Fibroblast of pulmonary artery (primary cell): Measurements from ENCODE around the gene SLC2A4RG.
"Not testable (repeated sequence)": the region's sequence is repeated elsewhere in the genome, so short reads cannot be mapped to it uniquely, and the experiment has no call there.

Source experiments
- DNase-seq: peaks from one replicate; pipeline ENCODE4 v3.0.0-alpha.2; 2010; ENCODE audit warnings: low read depth
- H3K4me3 ChIP-seq: replicated peaks from 2 replicates; pipeline ENCODE4 v1.5.1; 2011; ENCODE audit warnings: low read depth, mild to moderate bottlenecking, control low read depth, low read length, moderate library complexity
- TF ChIP-seq, protein P1 (sequence below): IDR thresholded peaks from 2 replicates; pipeline ENCODE4 v1.5.1; 2011; ENCODE audit warnings: mild to moderate bottlenecking, control low read depth, low read length, inconsistent platforms; ENCODE audit errors: missing control alignments

SLC2A4RG gene

GRCh38 chr20:63771046-63771707 lies 31.6 kb downstream of the SLC2A4RG start:
- no peak for DNase-seq
- TF ChIP-seq, protein P1, sequence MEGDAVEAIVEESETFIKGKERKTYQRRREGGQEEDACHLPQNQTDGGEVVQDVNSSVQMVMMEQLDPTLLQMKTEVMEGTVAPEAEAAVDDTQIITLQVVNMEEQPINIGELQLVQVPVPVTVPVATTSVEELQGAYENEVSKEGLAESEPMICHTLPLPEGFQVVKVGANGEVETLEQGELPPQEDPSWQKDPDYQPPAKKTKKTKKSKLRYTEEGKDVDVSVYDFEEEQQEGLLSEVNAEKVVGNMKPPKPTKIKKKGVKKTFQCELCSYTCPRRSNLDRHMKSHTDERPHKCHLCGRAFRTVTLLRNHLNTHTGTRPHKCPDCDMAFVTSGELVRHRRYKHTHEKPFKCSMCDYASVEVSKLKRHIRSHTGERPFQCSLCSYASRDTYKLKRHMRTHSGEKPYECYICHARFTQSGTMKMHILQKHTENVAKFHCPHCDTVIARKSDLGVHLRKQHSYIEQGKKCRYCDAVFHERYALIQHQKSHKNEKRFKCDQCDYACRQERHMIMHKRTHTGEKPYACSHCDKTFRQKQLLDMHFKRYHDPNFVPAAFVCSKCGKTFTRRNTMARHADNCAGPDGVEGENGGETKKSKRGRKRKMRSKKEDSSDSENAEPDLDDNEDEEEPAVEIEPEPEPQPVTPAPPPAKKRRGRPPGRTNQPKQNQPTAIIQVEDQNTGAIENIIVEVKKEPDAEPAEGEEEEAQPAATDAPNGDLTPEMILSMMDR, result no peak

DNA sequence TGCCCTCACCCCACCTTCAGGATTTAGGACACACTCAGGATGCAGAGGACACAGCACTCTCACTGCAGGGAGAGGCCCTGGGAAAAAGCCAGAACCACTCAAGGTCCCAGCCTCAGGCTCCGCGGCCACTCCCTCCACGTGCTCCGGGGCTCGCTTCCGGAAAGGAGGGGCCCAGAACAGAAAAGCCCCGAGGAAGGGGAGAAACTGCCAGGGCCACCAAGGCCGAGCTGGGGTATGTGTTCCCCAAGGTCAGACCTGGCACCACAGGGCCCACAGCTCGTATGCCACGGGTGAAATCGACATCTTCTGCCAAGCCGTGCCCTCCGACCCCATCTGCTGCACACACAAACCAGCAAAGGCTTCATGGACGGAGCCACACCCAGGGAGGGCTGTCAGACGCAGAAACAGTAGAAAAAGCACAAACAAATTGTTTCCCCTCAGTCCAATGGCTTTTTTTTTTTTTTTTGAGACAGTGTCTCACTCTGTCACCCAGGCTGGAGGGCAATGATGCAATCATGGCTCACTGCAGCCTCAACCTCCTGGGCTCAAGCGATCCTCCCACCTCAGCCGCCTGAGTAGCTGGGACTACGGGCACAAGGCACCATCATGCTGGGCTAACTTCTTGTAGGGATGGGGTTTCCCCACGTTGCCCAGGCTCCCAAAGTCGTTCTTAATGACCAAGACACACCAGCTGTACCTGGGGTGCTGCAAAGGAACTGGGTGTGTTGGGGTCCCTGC lies 33.4 kb downstream of the SLC2A4RG start:
- TF ChIP-seq, protein P1, result no peak
- no peak for DNase-seq
- H3K4me3 ChIP-seq, result no peak overlapping the region

More at GRCh38 chr20:63771046-63771707, 31.6 kb downstream of the SLC2A4RG start:
- H3K4me3 ChIP-seq, result no peak overlapping the region

DNA sequence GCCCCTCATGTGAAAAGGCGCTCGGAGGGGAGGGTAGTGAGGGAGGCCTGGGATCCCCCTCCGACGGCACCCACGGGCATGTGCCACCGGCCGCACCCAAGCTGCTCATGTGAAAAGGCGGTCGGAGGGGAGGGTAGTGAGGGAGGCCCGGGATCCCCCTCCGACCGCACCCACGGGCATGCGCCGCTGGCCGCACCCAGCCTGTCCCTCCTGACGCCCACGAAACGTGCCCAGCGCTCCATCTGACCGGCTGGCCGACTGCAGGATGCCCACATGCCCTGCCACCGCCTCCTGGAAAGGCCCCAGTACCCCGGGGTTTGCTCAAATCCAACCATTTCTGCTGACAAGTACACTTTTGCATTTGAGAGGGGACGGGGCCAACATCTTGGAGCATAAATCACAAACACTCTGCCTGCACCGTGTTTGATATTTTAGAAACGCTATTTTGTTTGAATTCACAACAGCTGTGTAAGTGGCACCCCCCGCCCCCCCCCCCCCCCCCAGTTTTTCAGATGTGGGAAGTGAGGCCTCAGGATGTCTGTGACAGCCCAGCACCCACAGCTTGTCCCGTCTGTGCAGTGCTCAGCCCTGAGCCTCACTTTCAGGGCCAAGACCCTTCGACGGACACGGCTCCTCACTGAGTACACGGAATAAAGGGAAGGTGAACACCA lies 34.1 kb downstream of the SLC2A4RG start:
- TF ChIP-seq, protein P1, result no peak
- no peak for DNase-seq
- H3K4me3 ChIP-seq, result no peak overlapping the region

DNA sequence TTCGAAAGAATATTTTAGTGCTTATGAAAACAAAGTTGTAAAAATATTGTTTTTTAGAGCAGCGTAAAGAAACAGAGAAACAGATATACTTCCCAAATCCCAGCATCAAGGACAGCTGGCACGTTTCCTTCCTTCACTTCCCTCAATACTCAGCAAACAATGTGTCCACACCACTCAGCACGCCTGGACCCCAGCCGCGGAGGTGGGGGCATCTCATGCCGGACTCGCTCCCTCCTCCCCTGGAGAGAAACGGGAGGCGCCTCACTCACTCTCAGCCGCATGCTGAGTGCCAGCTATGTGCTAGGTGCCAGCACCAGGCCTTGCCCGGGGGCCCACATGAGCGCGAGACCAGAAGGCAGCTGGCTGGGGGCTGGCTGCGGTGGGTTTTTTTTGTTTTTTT lies 34.7 kb downstream of the SLC2A4RG start:
- DNase-seq, result no peak
- TF ChIP-seq, protein P1, result no peak
- H3K4me3 ChIP-seq, result no peak overlapping the region

DNA sequence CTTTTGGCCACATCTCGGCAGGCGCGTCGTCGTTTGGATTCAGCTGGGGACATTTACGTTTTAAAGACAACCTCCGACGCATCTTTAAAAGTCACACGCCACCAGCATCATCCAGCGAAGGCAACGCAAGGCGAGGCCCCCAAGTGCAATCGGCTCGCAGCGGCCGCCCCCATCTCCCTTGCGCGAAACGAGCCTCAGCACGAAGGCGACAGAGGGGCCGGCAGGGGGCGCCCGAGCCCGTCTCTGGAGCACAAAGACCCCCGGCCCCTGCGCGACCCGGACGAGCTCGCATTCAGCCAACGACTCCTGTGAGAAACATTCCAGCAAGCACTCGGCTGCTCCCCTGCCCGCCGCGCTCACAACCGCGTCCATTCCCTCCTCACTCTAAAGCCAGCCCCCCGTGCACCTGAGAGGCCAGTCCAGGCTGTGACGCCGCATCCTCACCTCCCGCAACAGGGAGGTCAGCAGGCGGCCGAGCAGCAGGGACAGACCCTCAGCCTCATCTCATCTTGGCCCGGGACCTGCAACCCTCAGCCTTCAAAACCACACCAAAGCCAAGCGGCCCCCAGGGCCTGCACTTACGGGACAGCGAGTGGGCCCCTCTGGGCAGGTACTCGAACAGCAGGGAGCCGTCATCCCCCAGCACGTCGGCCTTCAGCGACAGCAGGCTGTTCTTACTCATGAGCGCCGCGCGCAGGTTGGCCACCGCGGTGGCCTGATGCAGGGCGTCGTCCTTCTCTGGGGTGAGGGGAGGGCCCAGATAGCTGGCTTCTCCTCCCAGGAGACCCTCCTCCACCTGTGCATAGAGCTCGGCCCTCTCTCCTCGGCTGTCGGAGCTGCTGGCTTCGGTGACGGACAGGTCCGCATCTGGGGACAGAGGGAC lies 35.8 kb downstream of the SLC2A4RG start:
- TF ChIP-seq, protein P1, result peak; percentile 58
- peak overlapping the region; percentile 28 for H3K4me3 ChIP-seq
- peak; percentile 31 for DNase-seq

- not testable (repeated sequence) for DNase-seq
These were observed 37.3 kb downstream of the SLC2A4RG start for GRCh38 chr20:63776875-63777274.

More at GRCh38 chr20:63776875-63777274, 37.3 kb downstream of the SLC2A4RG start:
- not testable (repeated sequence) for H3K4me3 ChIP-seq
